Measurements from ENCODE around the gene RAB4B. TPM values are rescaled to one million over a fixed set of nuclear protein-coding genes. Genes with fewer than 3 reads are reported as not detected.
"Not testable (repeated sequence)": the region's sequence is repeated elsewhere in the genome, so short reads cannot be mapped to it uniquely, and the experiment has no call there.

RAB4B gene
- polyA plus RNA-seq, 4 donors, result 11.2 to 13.7 (median 12.0) TPM

- no peak for DNase-seq (ENCODE audit: low read depth in 4 of 4, low spot score in 2 of 4)
Measured at GRCh38 chr19:40815223-40815622, 37.2 kb downstream of the RAB4B start.

- not testable (repeated sequence) for DNase-seq (ENCODE audit: low read depth in 4 of 4, low spot score in 2 of 4)
Measured at GRCh38 chr19:40818480-40819399, 40.7 kb downstream of the RAB4B start.

GRCh38 chr19:40819479-40820234, 41.6 kb downstream of the RAB4B start:
- not testable (repeated sequence) for DNase-seq (ENCODE audit: low read depth in 4 of 4, low spot score in 2 of 4)

GRCh38 chr19:40822161-40822560, 44.1 kb downstream of the RAB4B start:
- DNase-seq (ENCODE audit: low read depth in 4 of 4, low spot score in 2 of 4), result no peak

- DNase-seq (ENCODE audit: low read depth in 4 of 4, low spot score in 2 of 4), result not testable (repeated sequence)
Measured at GRCh38 chr19:40822704-40823553, 44.9 kb downstream of the RAB4B start.

GRCh38 chr19:40824916-40825315, 46.9 kb downstream of the RAB4B start:
- not testable (repeated sequence) for DNase-seq (ENCODE audit: low read depth in 4 of 4, low spot score in 2 of 4)

GRCh38 chr19:40825460-40826095, 47.5 kb downstream of the RAB4B start:
- DNase-seq (ENCODE audit: low read depth in 4 of 4, low spot score in 2 of 4), result not testable (repeated sequence)

GRCh38 chr19:40826312-40826698, 48.3 kb downstream of the RAB4B start:
- not testable (repeated sequence) for DNase-seq (ENCODE audit: low read depth in 4 of 4, low spot score in 2 of 4)

GRCh38 chr19:40826699-40827385, 48.8 kb downstream of the RAB4B start:
- not testable (repeated sequence) for DNase-seq (ENCODE audit: low read depth in 4 of 4, low spot score in 2 of 4)

- DNase-seq (ENCODE audit: low read depth in 4 of 4, low spot score in 2 of 4), result no peak
Measured at GRCh38 chr19:40827386-40828247, 49.6 kb downstream of the RAB4B start.

GRCh38 chr19:40829205-40829604, 51.2 kb downstream of the RAB4B start:
- no peak for DNase-seq (ENCODE audit: low read depth in 4 of 4, low spot score in 2 of 4)

GRCh38 chr19:40830741-40831140, 52.7 kb downstream of the RAB4B start:
- DNase-seq (ENCODE audit: low read depth in 4 of 4, low spot score in 2 of 4), result not testable (repeated sequence)

GRCh38 chr19:40831502-40832430, 53.7 kb downstream of the RAB4B start:
- no peak for DNase-seq (ENCODE audit: low read depth in 4 of 4, low spot score in 2 of 4)

GRCh38 chr19:40832431-40832790, 54.4 kb downstream of the RAB4B start:
- not testable (repeated sequence) for DNase-seq (ENCODE audit: low read depth in 4 of 4, low spot score in 2 of 4)

- not testable (repeated sequence) for DNase-seq (ENCODE audit: low read depth in 4 of 4, low spot score in 2 of 4)
Measured at GRCh38 chr19:40833728-40834533, 55.9 kb downstream of the RAB4B start.

- DNase-seq (ENCODE audit: low read depth in 4 of 4, low spot score in 2 of 4), result no peak
Measured at GRCh38 chr19:40836754-40837429, 58.8 kb downstream of the RAB4B start.
